GM12891 (cell line): Measurements from ENCODE around the gene S100A8.

Experiments used
- POLR2A ChIP-seq: IDR thresholded peaks from 2 replicates; pipeline ENCODE4 v1.6.1; 2011; ENCODE audit warnings: low read depth, low read length, control low read depth
- POLR2AphosphoS5 ChIP-seq: IDR thresholded peaks from 2 replicates; pipeline ENCODE4 v1.6.1; 2011; ENCODE audit warnings: low read depth, low read length, control low read depth

- TF ChIP-seq POLR2AphosphoS5 (no peak), POLR2A (no peak)
These were observed 39.7 kb upstream of the S100A8 start for GRCh38 chr1:153430561-153430960.
